H1 (cell line): Measurements from ENCODE around the gene TCF25. TPM values are rescaled to one million over a fixed set of nuclear protein-coding genes. Genes with fewer than 3 reads are reported as not detected.

Source experiments
- CTCF ChIA-PET: fragments of 300-600 bp; sonication (Branson Sonifier 250); formaldehyde crosslinking; loops from one replicate; lab custom pipeline; 2021; ENCODE audit not compliant: partially characterized antibody; lab: Charles Lee
- POLR2A ChIA-PET: fragments of 300-600 bp; sonication (Branson Sonifier 250); formaldehyde crosslinking; loops from one replicate; lab custom pipeline; 2021; ENCODE audit warnings: inconsistent platforms; ENCODE audit not compliant: partially characterized antibody; lab: Charles Lee
- DNase-seq, 2 experiments: peaks; one replicate each; pipeline versions ENCODE4 v3.0.0 to v3.0.0-alpha.2; 2010 to 2022; ENCODE audit warnings: low spot score in 2 of 2, low read depth in 1 of 2, mixed read lengths in 1 of 2
- FAIRE-seq: peaks from 2 replicates; lab custom pipeline; 2011; peaks lifted over from hg19 to GRCh38; lab: Jason Lieb, UNC
- H2AFZ ChIP-seq: 2 replicates; pipeline ENCODE4 v1.8.1; 2012; ENCODE audit warnings: low read length, inconsistent platforms
- H2AK5ac ChIP-seq: 2 replicates; pipeline ENCODE4 v1.6.1; 2013; ENCODE audit warnings: low read depth, low read length
- H2BK120ac ChIP-seq: replicated peaks from 2 replicates; pipeline ENCODE3; 2013; ENCODE audit warnings: low read depth, low read length, inconsistent platforms
- H2BK12ac ChIP-seq: 2 replicates; pipeline ENCODE4 v1.6.1; 2013; ENCODE audit warnings: low read depth, low read length
- H2BK15ac ChIP-seq: 2 replicates; pipeline ENCODE4 v1.6.1; 2013; ENCODE audit warnings: low read length
- H2BK20ac ChIP-seq: 2 replicates; pipeline ENCODE4 v1.6.1; 2013; ENCODE audit warnings: low read length
- H2BK5ac ChIP-seq: 2 replicates; pipeline ENCODE4 v1.6.1; 2013; ENCODE audit warnings: low read depth, low read length
- H3K14ac ChIP-seq: 2 replicates; pipeline ENCODE4 v1.6.1; 2013; ENCODE audit warnings: inconsistent platforms; ENCODE audit not compliant: insufficient read length
- H3K18ac ChIP-seq: 2 replicates; pipeline ENCODE4 v1.6.1; 2013; ENCODE audit warnings: low read length; ENCODE audit errors: extremely low read depth
- H3K23ac ChIP-seq: 2 replicates; pipeline ENCODE4 v1.6.1; 2013; ENCODE audit warnings: inconsistent platforms; ENCODE audit not compliant: insufficient read length
- H3K23me2 ChIP-seq: 2 replicates; pipeline ENCODE4 v1.6.1; 2013; ENCODE audit warnings: low read depth, low read length
- H3K27ac ChIP-seq: 2 replicates; pipeline ENCODE4 v1.6.1; 2011; ENCODE audit warnings: low read depth, low read length, inconsistent platforms
- H3K27me3 ChIP-seq, 4 experiments: replicated peaks in 1 of 4; 1 replicate in 1 of 4; 2 replicates in 3 of 4; pipeline versions ENCODE4 v1.6.1 to v1.8.1; 2011 to 2013; ENCODE audit warnings: low read length in 3 of 4, mild to moderate bottlenecking in 3 of 4, inconsistent platforms in 2 of 4, mixed read lengths in 2 of 4, moderate library complexity in 1 of 4; ENCODE audit not compliant: control insufficient read depth in 3 of 4, insufficient read depth in 3 of 4; ENCODE audit errors: extremely low read depth in 1 of 4
- H3K36me3 ChIP-seq, 4 experiments: 2 replicates each; pipeline versions ENCODE4 v1.6.1 to v1.8.1; 2011 to 2013; ENCODE audit warnings: mild to moderate bottlenecking in 4 of 4, low read length in 3 of 4, moderate library complexity in 2 of 4, control low read depth in 1 of 4, inconsistent platforms in 1 of 4; ENCODE audit not compliant: insufficient read depth in 4 of 4, control insufficient read depth in 2 of 4
- H3K4ac ChIP-seq: replicated peaks from 2 replicates; pipeline ENCODE3; 2013; ENCODE audit warnings: low read length, low read depth, mixed read lengths, inconsistent platforms; ENCODE audit not compliant: insufficient read length
- H3K4me1 ChIP-seq, 4 experiments: replicated peaks in 1 of 4; 1 replicate in 1 of 4; 2 replicates in 3 of 4; pipeline versions ENCODE4 v1.6.1 to v1.8.1; 2011 to 2013; ENCODE audit warnings: low read length in 3 of 4, inconsistent platforms in 2 of 4, mixed read lengths in 1 of 4; ENCODE audit not compliant: insufficient read depth in 4 of 4, control insufficient read depth in 3 of 4
- H3K4me2 ChIP-seq, 2 experiments: 2 replicates each; pipeline versions ENCODE4 v1.6.1 to v1.8.1; 2011 to 2013; ENCODE audit warnings: low read depth in 2 of 2, low read length in 2 of 2, control low read depth in 1 of 2, inconsistent platforms in 1 of 2, mild to moderate bottlenecking in 1 of 2; ENCODE audit not compliant: insufficient read depth in 1 of 2
- H3K4me3 ChIP-seq, 4 experiments: fragments of 200-600, 300-600 bp in 1 of 4; sonication (generic), shearing (Covaris generic), sonication (Bioruptor Twin) in 1 of 4; 2 replicates each; pipeline versions ENCODE4 v1.5.1 to v1.8.1; 2011 to 2016; ENCODE audit warnings: low read length in 4 of 4, low read depth in 3 of 4, control low read depth in 2 of 4, inconsistent platforms in 2 of 4, mild to moderate bottlenecking in 2 of 4, mixed read lengths in 1 of 4, moderate library complexity in 1 of 4; ENCODE audit not compliant: insufficient read depth in 2 of 4; ENCODE audit errors: extremely low read depth in 1 of 4
- H3K56ac ChIP-seq: replicated peaks from 2 replicates; pipeline ENCODE3; 2013; ENCODE audit warnings: low read depth, mild to moderate bottlenecking, mixed read lengths, low read length, inconsistent platforms; ENCODE audit not compliant: insufficient read length
- H3K79me1 ChIP-seq: 2 replicates; pipeline ENCODE4 v1.6.1; 2013; ENCODE audit warnings: low read depth, low read length, control low read depth
- H3K79me2 ChIP-seq, 2 experiments: 2 replicates each; pipeline versions ENCODE4 v1.6.1 to v1.8.1; 2012 to 2013; ENCODE audit warnings: low read length in 2 of 2, mild to moderate bottlenecking in 2 of 2, inconsistent platforms in 1 of 2; ENCODE audit not compliant: insufficient read depth in 2 of 2, control insufficient read depth in 1 of 2
- H3K9ac ChIP-seq, 4 experiments: replicated peaks in 1 of 4; 1 replicate in 1 of 4; 2 replicates in 3 of 4; pipeline versions ENCODE4 v1.6.1 to v1.8.1; 2011 to 2013; ENCODE audit warnings: low read depth in 3 of 4, low read length in 3 of 4, control low read depth in 2 of 4, mild to moderate bottlenecking in 2 of 4, moderate library complexity in 2 of 4, inconsistent platforms in 1 of 4; ENCODE audit errors: extremely low read depth in 1 of 4
- H3K9me3 ChIP-seq, 2 experiments: 2 replicates each; pipeline versions ENCODE4 v1.6.1 to v1.8.1; 2012 to 2013; ENCODE audit warnings: mild to moderate bottlenecking in 2 of 2, moderate library complexity in 2 of 2, control low read depth in 1 of 2, inconsistent platforms in 1 of 2, low read depth in 1 of 2, low read length in 1 of 2, mixed read lengths in 1 of 2; ENCODE audit not compliant: insufficient read depth in 2 of 2
- H4K20me1 ChIP-seq, 2 experiments: replicated peaks in 1 of 2; 2 replicates each; pipeline versions ENCODE3 to v1.8.1; 2011 to 2013; ENCODE audit warnings: inconsistent platforms in 2 of 2, low read length in 2 of 2, mild to moderate bottlenecking in 1 of 2; ENCODE audit not compliant: insufficient read depth in 2 of 2, control insufficient read depth in 1 of 2
- H4K5ac ChIP-seq: 2 replicates; pipeline ENCODE4 v1.6.1; 2013; ENCODE audit warnings: low read length, low read depth, mixed read lengths, inconsistent platforms; ENCODE audit not compliant: insufficient read length
- H4K8ac ChIP-seq: 2 replicates; pipeline ENCODE4 v1.8.0; 2013; ENCODE audit warnings: mild to moderate bottlenecking, moderate library complexity, low read length, inconsistent platforms; ENCODE audit not compliant: insufficient read depth; ENCODE audit errors: extremely low read depth
- H4K91ac ChIP-seq: replicated peaks from 2 replicates; pipeline ENCODE3; 2013; ENCODE audit warnings: low read length, mixed read lengths, inconsistent platforms; ENCODE audit not compliant: insufficient read length
- ATF2 ChIP-seq: IDR thresholded peaks from 2 replicates; pipeline ENCODE4 v1.6.1; 2012; ENCODE audit warnings: low read length, inconsistent platforms
- CHD2 ChIP-seq: IDR thresholded peaks from 2 replicates; pipeline ENCODE4 v1.6.1; 2012; ENCODE audit warnings: low read length, improper control_type of control experiment
- NRF1 ChIP-seq: IDR thresholded peaks from 2 replicates; pipeline ENCODE4 v1.6.1; 2011; ENCODE audit warnings: mild to moderate bottlenecking, low read depth, low read length, improper control_type of control experiment
- SAP30 ChIP-seq: fragments of 300-600 bp; sonication (generic); IDR thresholded peaks from 2 replicates; pipeline ENCODE4 v1.7.1; 2012; ENCODE audit warnings: low read length, moderate library complexity, mild to moderate bottlenecking, inconsistent platforms; ENCODE audit not compliant: insufficient read depth, insufficient replicate concordance
- SIN3A ChIP-seq, 2 experiments: IDR thresholded peaks in 1 of 2; conservative IDR thresholded peaks in 1 of 2; 2 replicates each; pipeline ENCODE4 v1.6.1; 2011 to 2012; ENCODE audit warnings: low read length in 2 of 2, improper control_type of control experiment in 1 of 2, low read depth in 1 of 2, mild to moderate bottlenecking in 1 of 2
- TAF1 ChIP-seq: IDR thresholded peaks from 2 replicates; pipeline ENCODE4 v1.6.1; 2011; ENCODE audit warnings: mild to moderate bottlenecking, low read depth, low read length
- TAF7 ChIP-seq: optimal IDR thresholded peaks from 2 replicates; pipeline ENCODE3; 2011; ENCODE audit warnings: low read depth, mild to moderate bottlenecking, inconsistent platforms, low read length, moderate library complexity, borderline replicate concordance
- TEAD4 ChIP-seq: IDR thresholded peaks from 2 replicates; pipeline ENCODE4 v1.6.1; 2012; ENCODE audit warnings: low read depth, low read length, inconsistent platforms, mixed read lengths
- WGBS, 2 experiments: shearing (Covaris generic) in 1 of 2; methylation state at CpG; one replicate each; pipeline versions ENCODE4 v1.1.6 to v1.1.7; 2013 to 2015; ENCODE audit warnings: low lambda C conversion rate in 2 of 2, mixed read lengths in 2 of 2, inconsistent platforms in 1 of 2, low coverage in 1 of 2, missing lambda C conversion rate in 1 of 2; ENCODE audit not compliant: insufficient replicate concordance in 2 of 2, insufficient coverage in 1 of 2, insufficient read length in 1 of 2; ENCODE audit errors: extremely low coverage in 1 of 2, missing lambda C conversion rate in 1 of 2; 5-methylcytosine and 5-hydroxymethylcytosine counted together
- polyA plus RNA-seq, 7 experiments: library from polyadenylated mRNA; depleted of rRNA in 3 of 7; stranded (reverse) in 5 of 7; unstranded in 2 of 7; fragments of >200 nt in 5 of 7; fragments of 200-250 nt in 2 of 7; gene quantifications; 1 replicate in 5 of 7; 2 replicates in 1 of 7; 4 replicates in 1 of 7; pipeline versions ENCODE4 v1.2.1 to v1.2.3, GENCODE V29; 2011 to 2013; ENCODE audit warnings: missing spikeins in 2 of 7, mixed read lengths in 2 of 7
- total RNA-seq: library from RNA; stranded (reverse); fragmentation: NEBNext Ultra II Directional; extraction: Animal tissue kit (Norgen Biotek cat#: 25700); gene quantifications from 2 replicates; pipeline ENCODE4 v1.2.1, GENCODE V29; 2021

Gene TCF25
- total and polyA plus RNA-seq, 2 of the 8 experiments (the other 6 are each of a cell fraction or from before 2014, with no cell fraction given) = 78.1 to 102 TPM

- Histone ChIP-seq H3K23ac (no peak overlapping the region), H2BK120ac (no peak overlapping the region), H4K5ac (no peak overlapping the region), H2BK12ac (no peak overlapping the region), H3K4me1 (no peaks in the 10 kb centered on the region), H3K36me3 (peaks cover 4 to 41% (median 24%) of the 10 kb centered on the region in 4 experiments; a peak in 6 of 8 replicates), H2AK5ac (no peak overlapping the region), H3K23me2 (no peaks in the 10 kb centered on the region), H3K4ac (no peak overlapping the region), H3K27ac (no peak overlapping the region), H3K4me3 (no peak overlapping the region), H4K8ac (no peak overlapping the region), H4K20me1 (peaks cover 5 to 10% of the 10 kb centered on the region in 2 experiments), H3K9me3 (no peaks in the 10 kb centered on the region), H2BK20ac (no peak overlapping the region), H3K9ac (no peak overlapping the region), H2AFZ (no peak overlapping the region), H4K91ac (no peak overlapping the region), H3K4me2 (no peak overlapping the region), H3K18ac (no peak overlapping the region), H3K79me2 (no peaks in the 10 kb centered on the region), H3K27me3 (no peaks in the 10 kb centered on the region), H2BK15ac (no peak overlapping the region), H3K14ac (no peak overlapping the region), H2BK5ac (no peak overlapping the region), H3K56ac (no peak overlapping the region), H3K79me1 (peaks cover 2% of the 10 kb centered on the region; the same call in 1 of the 2 replicates)
- TF ChIP-seq SIN3A (conservative IDR thresholded peaks at IDR 0.05 in 1 of 2, IDR thresholded peaks at IDR 0.05 in 1 of 2; ENCODE audit: low read depth in 1 of 2, low read length in 2 of 2) (no peak), CHD2 (no peak), TEAD4 (no peak), ATF2 (no peak), SAP30 (no peak), TAF7 (no peak), TAF1 (no peak), NRF1 (no peak)
- DNase-seq (no peak), FAIRE-seq (no peak)
- WGBS, 2 experiments = 94% methylated on average over 9 of the region's 9 CpGs; no CpG with 5 or more reads in 1 of the 2 experiments
- POLR2A ChIA-PET = no interaction called here
- CTCF ChIA-PET = interaction anchor here (1.1 kb wide), 1 partner anchor 20 kb away, joined by 4 read pairs; no protein-coding TSS in a partner anchor
Measured at GRCh38 chr16:89890200-89890599, 16.8 kb downstream of the TCF25 start.
